K562 (cell line): Measurements from ENCODE around the gene MAP4.
A peak's percentile ranks its signal among the peaks of the same experiment; 100 is the strongest.

ENCODE experiments used
- ADNP ChIP-seq: fragments of 200-800 bp; sonication (Bioruptor generic); IDR thresholded peaks from 2 replicates; pipeline ENCODE4 v1.6.1; 2016; ENCODE audit warnings: missing genetic modification characterization, missing compliant biosample characterization
- ARID3A ChIP-seq: IDR thresholded peaks from 2 replicates; pipeline ENCODE4 v1.6.1; 2012; ENCODE audit warnings: low read depth, low read length, improper control_type of control experiment, borderline replicate concordance
- BACH1 ChIP-seq: fragments of 200-800 bp; sonication (Bioruptor generic); IDR thresholded peaks from 2 replicates; pipeline ENCODE4 v1.6.1; 2016; ENCODE audit warnings: missing genetic modification characterization, missing compliant biosample characterization
- C11orf30 ChIP-seq: fragments of 450-650 bp; IDR thresholded peaks from 2 replicates; pipeline ENCODE4 v1.6.1; 2016; ENCODE audit warnings: low read depth, mild to moderate bottlenecking
- CHD7 ChIP-seq: fragments of 200-600 bp; sonication (generic); IDR thresholded peaks from one replicate; pipeline ENCODE4 v1.6.1; 2012; ENCODE audit warnings: mild to moderate bottlenecking, low read depth, low read length, inconsistent platforms
- ETV1 ChIP-seq: fragments of 450-650 bp; conservative IDR thresholded peaks from 2 replicates; pipeline ENCODE4 v1.6.1; 2016; ENCODE audit warnings: missing genetic modification characterization, control low read depth, low read depth, missing compliant biosample characterization
- FOXK2 ChIP-seq, 2 experiments: fragments of 450-650 bp; IDR thresholded peaks in 1 of 2; conservative IDR thresholded peaks in 1 of 2; 2 replicates each; pipeline ENCODE4 v1.6.1; 2016; ENCODE audit warnings: low read depth in 2 of 2, mild to moderate bottlenecking in 1 of 2
- GTF2F1 ChIP-seq: IDR thresholded peaks from 2 replicates; pipeline ENCODE4 v1.6.1; 2011; ENCODE audit warnings: low read depth, low read length, improper control_type of control experiment
- POLR2A ChIP-seq: fragments of 450-650 bp; conservative IDR thresholded peaks from 2 replicates; pipeline ENCODE4 v1.6.1; 2016
- POLR2AphosphoS5 ChIP-seq: IDR thresholded peaks from 2 replicates; pipeline ENCODE4 v1.6.1; 2011; ENCODE audit warnings: mild to moderate bottlenecking, low read depth, low read length, moderate library complexity; ENCODE audit not compliant: control insufficient read depth, insufficient read depth
- SP1 ChIP-seq: sonication (generic); formaldehyde crosslinking; IDR thresholded peaks from 2 replicates; pipeline ENCODE4 v1.8.1; 2022; ENCODE audit warnings: mild to moderate bottlenecking, missing genetic modification reagents
- ZBTB26 ChIP-seq: fragments of 450-650 bp; formaldehyde crosslinking; IDR thresholded peaks from 2 replicates; pipeline ENCODE4 v1.4.0; 2022; ENCODE audit warnings: missing genetic modification characterization
- ZNF436 ChIP-seq: fragments of 250-450, 450-650 bp; sonication (Bioruptor Pico); formaldehyde crosslinking; IDR thresholded peaks from 2 replicates; pipeline ENCODE4 v1.7.0; 2020; ENCODE audit warnings: mild to moderate bottlenecking

- TF ChIP-seq BACH1 (tag), result peak; percentile 48; the same call in 1 of the 2 replicates
- TF ChIP-seq ETV1 (tag), result no peak; the same call in 1 of the 2 replicates
- TF ChIP-seq POLR2A, result no peak
- TF ChIP-seq CHD7, result no peak
- TF ChIP-seq ADNP, result peak; percentile 13; the same call in 1 of the 2 replicates
- no peak for TF ChIP-seq SP1 (CRISPR knock-in tag)
- TF ChIP-seq POLR2AphosphoS5, result no peak
- TF ChIP-seq FOXK2 (conservative IDR thresholded peaks at IDR 0.05 in 1 of 2, IDR thresholded peaks at IDR 0.05 in 1 of 2; ENCODE audit: low read depth in 2 of 2), result 0 out of 4 replicates have a peak, but pooled peaks have one; percentile 7 to 11
- TF ChIP-seq ZBTB26 (CRISPR knock-in tag), result no peak
- TF ChIP-seq ARID3A, result peak; percentile 55; the same call in 1 of the 2 replicates
- TF ChIP-seq ZNF436, result no peak
- no peak for TF ChIP-seq GTF2F1
- TF ChIP-seq C11orf30, result peak; percentile 90
Measured at GRCh38 chr3:48016301-48016973, at the start of gene MAP4.
